Fibroblast of villous mesenchyme (primary cell): ENCODE data around the gene YRDC. TPM values are rescaled to one million over a fixed set of nuclear protein-coding genes. Genes with fewer than 3 reads are reported as not detected.
A peak's percentile ranks its signal among the peaks of the same experiment; 100 is the strongest.

ENCODE experiments used
- DNase-seq: peaks from one replicate; pipeline ENCODE4 v3.0.0-alpha.2; 2010; ENCODE audit warnings: low read depth
- H3K4me3 ChIP-seq: 2 replicates; pipeline ENCODE4 v1.5.1; 2011; ENCODE audit warnings: low read depth, mild to moderate bottlenecking, low read length
- total RNA-seq: library from RNA; depleted of rRNA; stranded (reverse); fragments of >200 nt; gene quantifications from 2 replicates; pipeline ENCODE4 v1.2.3, GENCODE V29; 2012
- TF ChIP-seq, protein P1 (sequence below): IDR thresholded peaks from 2 replicates; pipeline ENCODE4 v1.5.1; 2012; ENCODE audit warnings: low read depth, mild to moderate bottlenecking, low read length; ENCODE audit not compliant: insufficient read depth

YRDC gene
- total RNA-seq, 1 donor: 15.5 TPM

DNA sequence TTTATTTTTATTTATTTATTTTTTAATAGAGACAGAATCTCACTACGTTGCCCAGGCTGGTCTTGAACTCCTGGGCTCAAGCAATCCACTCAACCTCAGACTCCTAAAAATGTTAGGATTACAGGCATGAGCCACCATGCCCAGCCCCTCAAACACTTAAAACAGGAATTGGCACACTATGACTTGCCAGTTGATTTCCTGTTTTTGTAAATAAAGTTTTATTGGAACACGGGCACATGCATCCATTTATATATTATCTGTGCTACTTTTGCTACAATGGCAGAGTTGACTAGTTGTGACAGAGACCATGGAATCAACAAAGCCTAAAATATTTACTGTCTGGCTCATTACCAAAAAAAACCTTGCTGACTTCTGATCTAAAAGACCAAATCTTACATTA, 16.0 kb upstream of the YRDC start:
- H3K4me3 ChIP-seq: no peak overlapping the region
- no peak for DNase-seq
- TF ChIP-seq, protein P1, sequence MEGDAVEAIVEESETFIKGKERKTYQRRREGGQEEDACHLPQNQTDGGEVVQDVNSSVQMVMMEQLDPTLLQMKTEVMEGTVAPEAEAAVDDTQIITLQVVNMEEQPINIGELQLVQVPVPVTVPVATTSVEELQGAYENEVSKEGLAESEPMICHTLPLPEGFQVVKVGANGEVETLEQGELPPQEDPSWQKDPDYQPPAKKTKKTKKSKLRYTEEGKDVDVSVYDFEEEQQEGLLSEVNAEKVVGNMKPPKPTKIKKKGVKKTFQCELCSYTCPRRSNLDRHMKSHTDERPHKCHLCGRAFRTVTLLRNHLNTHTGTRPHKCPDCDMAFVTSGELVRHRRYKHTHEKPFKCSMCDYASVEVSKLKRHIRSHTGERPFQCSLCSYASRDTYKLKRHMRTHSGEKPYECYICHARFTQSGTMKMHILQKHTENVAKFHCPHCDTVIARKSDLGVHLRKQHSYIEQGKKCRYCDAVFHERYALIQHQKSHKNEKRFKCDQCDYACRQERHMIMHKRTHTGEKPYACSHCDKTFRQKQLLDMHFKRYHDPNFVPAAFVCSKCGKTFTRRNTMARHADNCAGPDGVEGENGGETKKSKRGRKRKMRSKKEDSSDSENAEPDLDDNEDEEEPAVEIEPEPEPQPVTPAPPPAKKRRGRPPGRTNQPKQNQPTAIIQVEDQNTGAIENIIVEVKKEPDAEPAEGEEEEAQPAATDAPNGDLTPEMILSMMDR: no peak

DNA sequence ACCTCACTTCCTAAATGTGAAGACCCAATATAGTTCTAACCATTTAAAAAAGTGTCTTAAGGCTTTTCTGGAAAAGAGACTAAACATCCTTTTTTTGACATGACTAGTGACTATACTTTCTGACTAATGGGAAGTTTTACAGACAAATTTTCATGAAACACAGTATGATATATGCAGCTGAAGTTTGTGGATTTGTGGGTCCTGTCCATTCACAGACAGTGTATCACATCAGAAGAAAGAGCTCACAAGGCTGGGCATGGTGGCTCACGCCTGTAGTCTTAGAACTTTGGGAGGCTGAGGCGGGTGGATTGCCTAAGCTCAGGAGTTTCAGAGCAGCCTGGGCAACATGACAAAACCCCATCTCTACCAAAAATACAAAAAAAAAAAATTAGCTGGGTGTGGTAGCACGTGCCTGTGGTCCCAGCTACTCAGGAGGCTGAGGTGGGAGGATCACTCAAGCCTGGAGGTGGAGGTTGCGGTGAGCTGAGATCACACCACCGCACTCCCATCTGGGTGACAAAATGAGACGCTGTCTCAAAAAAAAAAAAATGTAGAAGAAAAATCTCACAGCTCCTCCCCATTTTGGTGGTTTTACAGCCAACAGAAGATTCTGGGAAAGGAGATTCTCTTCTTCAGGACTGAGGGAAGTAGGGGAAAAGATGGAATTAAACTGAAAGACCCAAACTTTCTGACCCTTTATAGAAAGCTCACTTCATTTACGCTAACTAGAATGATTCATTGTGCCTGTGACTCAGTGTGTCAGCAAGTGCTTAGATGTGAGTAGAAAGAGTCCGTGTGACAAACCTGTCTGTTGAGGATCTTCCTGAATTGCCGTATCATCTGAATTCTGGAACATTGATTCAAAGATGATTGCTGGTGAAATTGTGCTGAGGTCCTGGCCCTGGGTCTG, 15.2 kb upstream of the YRDC start:
- TF ChIP-seq, protein P1: no peak
- no peak for DNase-seq

DNA sequence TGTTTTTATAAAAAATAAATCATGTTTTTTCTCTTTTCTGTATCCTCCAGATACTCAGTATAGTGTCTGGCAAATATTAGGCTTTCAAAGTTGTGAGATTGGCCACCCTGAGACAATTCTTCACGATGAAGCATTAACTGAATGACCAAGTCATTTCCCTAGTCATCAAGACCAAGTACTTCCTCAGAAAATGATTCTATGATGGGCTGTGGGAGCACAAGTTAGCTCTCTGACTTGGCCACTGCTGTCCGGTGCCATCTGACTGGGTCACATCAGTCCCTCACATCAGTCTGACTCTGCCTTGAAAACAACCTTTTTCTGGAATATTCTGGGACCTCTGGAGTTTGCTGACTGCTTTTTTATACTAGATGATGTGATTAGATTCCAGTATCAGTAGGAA, 13.5 kb upstream of the YRDC start:
- H3K4me3 ChIP-seq: no peak overlapping the region
- TF ChIP-seq, protein P1: no peak
- DNase-seq: no peak

More for the DNA sequence above, 15.2 kb upstream of the YRDC start:
- H3K4me3 ChIP-seq: no peak overlapping the region

DNA sequence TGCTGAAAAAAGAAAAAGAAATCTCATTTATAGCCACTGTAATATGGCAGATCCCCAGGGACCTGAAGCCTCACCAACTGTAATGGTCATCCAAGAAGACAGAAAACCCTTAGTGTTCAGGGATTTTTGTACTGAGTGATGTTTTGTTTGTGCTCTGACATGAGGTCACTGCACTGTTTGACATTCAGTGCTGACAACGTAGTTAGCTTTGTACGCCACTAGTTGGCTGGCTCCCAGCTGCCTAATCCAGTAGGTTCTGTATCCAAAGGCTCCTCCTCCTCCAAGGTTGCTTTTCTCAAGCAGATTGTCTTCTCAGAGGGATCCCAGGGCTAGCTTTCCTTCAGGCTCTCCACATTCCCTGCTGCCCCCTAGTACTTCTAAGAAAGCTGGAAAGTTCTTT, 9.5 kb upstream of the YRDC start:
- H3K4me3 ChIP-seq: no peak overlapping the region
- TF ChIP-seq, protein P1: no peak
- DNase-seq: peak; percentile 29

DNA sequence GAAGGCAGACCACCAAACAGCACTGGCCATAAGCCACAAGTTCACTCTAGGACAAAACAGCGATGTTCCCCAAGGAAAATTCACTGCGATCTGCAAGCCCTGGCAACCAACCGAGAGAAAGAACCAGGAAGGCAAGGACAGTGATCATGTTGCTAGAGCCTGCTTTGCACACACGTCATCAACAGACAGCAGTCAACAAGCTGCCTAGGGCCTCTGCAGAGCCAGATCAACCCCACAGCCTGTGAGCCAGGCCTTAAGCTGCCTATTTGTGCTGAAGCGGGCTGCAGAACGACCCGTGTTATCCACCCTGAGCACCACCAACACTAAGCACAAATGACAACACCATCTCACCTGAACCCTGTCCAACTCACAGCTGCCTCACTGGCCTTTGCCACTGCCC, 6.2 kb upstream of the YRDC start:
- DNase-seq: no peak
- TF ChIP-seq, protein P1: no peak
- no peak overlapping the region for H3K4me3 ChIP-seq

DNA sequence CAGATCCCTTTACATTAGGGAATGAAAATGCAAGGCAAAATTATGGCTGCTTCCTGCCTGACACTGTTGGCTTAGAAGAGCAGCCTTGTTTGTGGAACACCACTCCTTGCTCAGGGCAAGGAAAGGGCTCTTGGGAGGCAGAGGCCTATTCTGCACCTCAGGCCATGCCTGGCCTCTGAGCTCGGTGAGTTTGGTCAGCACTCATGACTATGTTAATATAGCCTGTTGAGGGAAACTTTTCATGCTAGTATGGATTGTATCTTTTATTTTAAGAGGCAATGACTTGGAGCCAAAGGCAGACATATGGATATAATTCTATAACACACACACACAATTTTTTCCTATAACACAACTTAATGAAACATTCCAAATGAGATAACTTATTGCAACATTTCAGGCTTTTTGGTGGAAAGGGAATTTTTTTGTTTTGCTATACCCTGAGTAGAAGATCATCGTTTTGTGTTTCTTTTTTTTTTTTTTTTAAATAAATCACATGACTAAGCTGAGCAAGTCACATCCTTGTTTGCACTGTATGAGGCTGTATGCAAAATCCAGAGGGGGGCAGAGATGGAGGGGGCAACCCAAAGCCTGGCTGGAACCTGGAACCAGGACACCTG, 5.6 kb upstream of the YRDC start:
- DNase-seq: no peak
- TF ChIP-seq, protein P1: no peak

More for the DNA sequence above, 5.6 kb upstream of the YRDC start:
- no peak overlapping the region for H3K4me3 ChIP-seq
